B cell (primary cell): ENCODE results near the gene TRIM40. TPM values are rescaled to one million over a fixed set of nuclear protein-coding genes. Genes with fewer than 3 reads are reported as not detected.

Source experiments
- ATAC-seq: fragments of 200-7000 bp; cut with Tn5 transposase; one replicate; pipeline ENCODE4 v1.10.0; 2021; ENCODE audit warnings: low read depth, mild to moderate bottlenecking, moderate number of reproducible peaks, moderate library complexity
- CTCF ChIA-PET: fragments of 350-600 bp; sonication (Branson Sonifier 250); formaldehyde crosslinking; loops from one replicate; lab custom pipeline; 2021; ENCODE audit warnings: antibody characterized with exemption, inconsistent platforms; lab: Charles Lee
- POLR2A ChIA-PET: fragments of 350-600 bp; sonication (Branson Sonifier 250); formaldehyde crosslinking; loops from one replicate; lab custom pipeline; 2021; ENCODE audit warnings: antibody characterized with exemption; lab: Charles Lee
- DNase-seq: peaks from one replicate; pipeline ENCODE4 v3.0.0; 2013
- H2AFZ ChIP-seq: 2 replicates; pipeline ENCODE4 v1.6.1; 2012; ENCODE audit warnings: mild to moderate bottlenecking, low read depth, low read length; ENCODE audit not compliant: insufficient read depth, poor library complexity, severe bottlenecking
- H3K27ac ChIP-seq, 2 donors: 1 replicate in 1 of 2; 2 replicates in 1 of 2; pipeline ENCODE4 v1.5.1; 2012 to 2013; ENCODE audit warnings: low read length in 2 of 2, mild to moderate bottlenecking in 2 of 2, moderate library complexity in 1 of 2
- H3K27me3 ChIP-seq, 4 experiments: fragments of 200-600 bp in 1 of 4; sonication (generic) in 1 of 4; replicated peaks in 1 of 4; 1 replicate in 2 of 4; 2 replicates in 2 of 4; pipeline versions ENCODE4 v1.6.1 to v1.7.0; 2013 to 2016; ENCODE audit warnings: low read length in 3 of 4, mild to moderate bottlenecking in 2 of 4, mixed read lengths in 1 of 4, moderate library complexity in 1 of 4; ENCODE audit not compliant: insufficient read depth in 4 of 4, control insufficient read depth in 3 of 4; ENCODE audit errors: control extremely low read depth in 1 of 4
- H3K36me3 ChIP-seq, 2 experiments: replicated peaks in 1 of 2; 1 replicate in 1 of 2; 2 replicates in 1 of 2; pipeline versions ENCODE4 v1.6.1 to v1.7.1; 2013; ENCODE audit warnings: low read length in 1 of 2; ENCODE audit not compliant: insufficient read depth in 2 of 2, control insufficient read depth in 1 of 2; ENCODE audit errors: control extremely low read depth in 1 of 2, extremely low read depth in 1 of 2
- H3K4me1 ChIP-seq, 2 donors: fragments of 200-600 bp in 1 of 2; sonication (generic) in 1 of 2; 1 replicate in 1 of 2; 2 replicates in 1 of 2; pipeline versions ENCODE4 v1.5.1 to v1.6.1; 2013 to 2017; ENCODE audit warnings: low read length in 2 of 2; ENCODE audit not compliant: control insufficient read depth in 2 of 2, insufficient read depth in 2 of 2
- H3K4me2 ChIP-seq: replicated peaks from 2 replicates; pipeline ENCODE3; 2012; ENCODE audit warnings: mild to moderate bottlenecking, low read depth, low read length; ENCODE audit not compliant: poor library complexity, severe bottlenecking
- H3K4me3 ChIP-seq, 5 experiments: fragments of 200-600 bp in 1 of 5; sonication (generic) in 1 of 5; 1 replicate in 3 of 5; 2 replicates in 2 of 5; pipeline versions ENCODE4 v1.5.1 to v1.7.0; 2011 to 2016; ENCODE audit warnings: low read length in 4 of 5, mild to moderate bottlenecking in 4 of 5, low read depth in 2 of 5, control low read depth in 1 of 5, moderate library complexity in 1 of 5; ENCODE audit not compliant: insufficient read depth in 1 of 5; ENCODE audit errors: control extremely low read depth in 1 of 5, extremely low read depth in 1 of 5
- H3K79me2 ChIP-seq: fragments of 200-600 bp; sonication (generic); one replicate; pipeline ENCODE4 v1.6.0; 2016; ENCODE audit warnings: low read length; ENCODE audit not compliant: control insufficient read depth, insufficient read depth
- H3K9ac ChIP-seq: fragments of 200-600 bp; sonication (generic); 2 replicates; pipeline ENCODE4 v1.6.1; 2017; ENCODE audit warnings: mild to moderate bottlenecking, low read length, moderate library complexity
- H3K9me3 ChIP-seq, 3 donors: one replicate each; pipeline versions ENCODE4 v1.6.1 to v1.7.1; 2013; ENCODE audit warnings: low read length in 2 of 3; ENCODE audit not compliant: control insufficient read depth in 2 of 3, insufficient read depth in 1 of 3; ENCODE audit errors: control extremely low read depth in 1 of 3
- H4K20me1 ChIP-seq: 2 replicates; pipeline ENCODE4 v1.6.0; 2012; ENCODE audit warnings: mild to moderate bottlenecking, low read length; ENCODE audit not compliant: insufficient read depth, control insufficient read depth, poor library complexity, severe bottlenecking
- H3K27ac Mint-ChIP-seq: one replicate; pipeline ENCODE4 v1.8.0; 2021; ENCODE audit warnings: mixed read lengths
- H3K27me3 Mint-ChIP-seq: one replicate; pipeline ENCODE4 v1.8.0; 2021; ENCODE audit warnings: mixed read lengths
- H3K4me1 Mint-ChIP-seq: one replicate; pipeline ENCODE4 v1.8.0; 2021; ENCODE audit warnings: mixed read lengths
- H3K4me3 Mint-ChIP-seq: one replicate; pipeline ENCODE4 v1.8.0; 2021; ENCODE audit warnings: mixed read lengths
- H3K9me3 Mint-ChIP-seq: one replicate; pipeline ENCODE4 v1.8.0; 2022; ENCODE audit warnings: mixed read lengths; ENCODE audit not compliant: insufficient read depth
- CTCF ChIP-seq: fragments of 200-600 bp; IDR thresholded peaks from one replicate; pipeline ENCODE4 v1.8.0; 2022; ENCODE audit warnings: antibody characterized with exemption, mild to moderate bottlenecking
- EZH2 ChIP-seq: IDR thresholded peaks from 2 replicates; pipeline ENCODE4 v1.6.1; 2012; ENCODE audit warnings: borderline replicate concordance, low read depth, mild to moderate bottlenecking, moderate library complexity, low read length; ENCODE audit not compliant: insufficient read depth, poor library complexity, severe bottlenecking
- WGBS: methylation state at CpG from one replicate; pipeline ENCODE4 v1.1.5; 2013; ENCODE audit warnings: missing lambda C conversion rate; ENCODE audit not compliant: insufficient coverage; 5-methylcytosine and 5-hydroxymethylcytosine counted together
- intact Hi-C: fragments of 100-400 bp; cut with micrococcal nuclease; formaldehyde crosslinking; loops from one replicate; pipeline ENCODE4 v1.10.0; 2022
- polyA plus RNA-seq: library from polyadenylated mRNA; depleted of rRNA; stranded (reverse); fragments of >200 nt; gene quantifications from 2 replicates; pipeline ENCODE4 v1.2.3, GENCODE V29; 2012
- total RNA-seq, 2 donors: library from RNA; stranded (reverse); fragments of 120-200 nt in 1 of 2; gene quantifications; 1 replicate in 1 of 2; 2 replicates in 1 of 2; pipeline versions ENCODE4 v1.2.3 to v1.2.4, GENCODE V29; 2013 to 2022

Gene TRIM40
- total and polyA plus RNA-seq, 2 donors (not counting 1 experiment from before 2014, with no cell fraction given): not detected

GRCh38 chr6:30188541-30188940 is 52.6 kb downstream of the TRIM40 start:
- Histone ChIP-seq H3K79me2 (no peaks in the 10 kb centered on the region), H4K20me1 (peaks cover 7% of the 10 kb centered on the region), H3K36me3 (peaks cover 9 to 75% of the 10 kb centered on the region in 2 experiments), H3K4me1 (no peaks in the 10 kb centered on the region), H3K27me3 (no peaks in the 10 kb centered on the region), H2AFZ (no peak overlapping the region), H3K9ac (no peak overlapping the region), H3K27ac (no peak overlapping the region), H3K9me3 (no peaks in the 10 kb centered on the region), H3K4me2 (no peak overlapping the region), H3K4me3 (no peak overlapping the region)
- no peak overlapping the region for H3K27ac Mint-ChIP-seq
- H3K9me3 Mint-ChIP-seq: no peaks in the 10 kb centered on the region
- ATAC-seq: no peak
- DNase-seq: no peak
- 100% methylated on average over 2 of the region's 5 CpGs for WGBS
- intact Hi-C loops: no loop called here
- no peaks in the 10 kb centered on the region for H3K4me1 Mint-ChIP-seq
- POLR2A ChIA-PET: no interaction called here
- no peak overlapping the region for H3K4me3 Mint-ChIP-seq
- no peaks in the 10 kb centered on the region for H3K27me3 Mint-ChIP-seq
- TF ChIP-seq EZH2 (no peak), CTCF (no peak)
- CTCF ChIA-PET: no interaction called here

GRCh38 chr6:30192076-30192475 is 56.1 kb downstream of the TRIM40 start:
- Histone ChIP-seq H3K27ac (no peak overlapping the region), H3K4me3 (no peak overlapping the region), H4K20me1 (peaks cover 27% of the 10 kb centered on the region), H3K4me1 (no peaks in the 10 kb centered on the region), H2AFZ (no peak overlapping the region), H3K4me2 (no peak overlapping the region), H3K36me3 (peaks cover 9 to 83% of the 10 kb centered on the region in 2 experiments), H3K79me2 (peaks cover 7% of the 10 kb centered on the region), H3K9ac (no peak overlapping the region), H3K27me3 (no peaks in the 10 kb centered on the region), H3K9me3 (no peaks in the 10 kb centered on the region)
- Mint-ChIP-seq H3K27ac (no peak overlapping the region), H3K27me3 (no peaks in the 10 kb centered on the region), H3K4me3 (no peak overlapping the region), H3K9me3 (no peaks in the 10 kb centered on the region), H3K4me1 (no peaks in the 10 kb centered on the region)
- TF ChIP-seq EZH2 (no peak), CTCF (no peak)
- ChIA-PET CTCF (no interaction called here), POLR2A (no interaction called here)
- no peak for ATAC-seq
- DNase-seq: no peak
- 96% methylated on average over 7 of the region's 7 CpGs for WGBS
- intact Hi-C loops: no loop called here
